HG02759 (cell line): ENCODE measurements around the gene MID1.

ENCODE experiments used
- ATAC-seq: cut with Tn5 transposase; IDR thresholded peaks from one replicate; pipeline ENCODE4 v1.9.1; 2021; ENCODE audit warnings: mild to moderate bottlenecking, moderate library complexity; ENCODE audit not compliant: unreplicated experiment

The MID1 gene

GRCh38 chrX:10496345-10496965 is 123.9 kb downstream of the MID1 start:
- no peak for ATAC-seq

GRCh38 chrX:10495677-10496076 is 124.7 kb downstream of the MID1 start:
- ATAC-seq: no peak

GRCh38 chrX:10492250-10492649 is 128.1 kb downstream of the MID1 start:
- no peak for ATAC-seq

GRCh38 chrX:10486373-10486772 is 134.0 kb downstream of the MID1 start:
- no peak for ATAC-seq

GRCh38 chrX:10485326-10485725 is 135.1 kb downstream of the MID1 start:
- ATAC-seq: no peak

GRCh38 chrX:10484683-10485247 is 135.6 kb downstream of the MID1 start:
- ATAC-seq: no peak

- ATAC-seq: no peak
Measured at GRCh38 chrX:10483191-10483831, 137.1 kb downstream of the MID1 start.

GRCh38 chrX:10482708-10483107 is 137.7 kb downstream of the MID1 start:
- ATAC-seq: no peak

- peak; percentile 96 for ATAC-seq
Measured at GRCh38 chrX:10482261-10482660, 138.1 kb downstream of the MID1 start.

GRCh38 chrX:10480861-10481260 is 139.5 kb downstream of the MID1 start:
- ATAC-seq: no peak

- ATAC-seq: no peak
Measured at GRCh38 chrX:10479508-10479907, 140.9 kb downstream of the MID1 start.

GRCh38 chrX:10477525-10477924 is 142.9 kb downstream of the MID1 start:
- no peak for ATAC-seq

GRCh38 chrX:10474913-10475568 is 145.3 kb downstream of the MID1 start:
- ATAC-seq: no peak

GRCh38 chrX:10474510-10474909 is 145.9 kb downstream of the MID1 start:
- ATAC-seq: no peak

GRCh38 chrX:10471418-10471817 is 149.0 kb downstream of the MID1 start:
- no peak for ATAC-seq

GRCh38 chrX:10470009-10470408 is 150.4 kb downstream of the MID1 start:
- ATAC-seq: no peak

GRCh38 chrX:10467793-10468192 is 152.6 kb downstream of the MID1 start:
- no peak for ATAC-seq

- no peak for ATAC-seq
Measured at GRCh38 chrX:10465254-10465653, 155.1 kb downstream of the MID1 start.

GRCh38 chrX:10457092-10457491 is 163.3 kb downstream of the MID1 start:
- no peak for ATAC-seq

- ATAC-seq: no peak
Measured at GRCh38 chrX:10453945-10454344, 166.4 kb downstream of the MID1 start.

- ATAC-seq: no peak
Measured at GRCh38 chrX:10450959-10451355, 169.4 kb downstream of the MID1 start.
